ENCODE data around the gene SLC24A3.

SLC24A3 gene

DNA sequence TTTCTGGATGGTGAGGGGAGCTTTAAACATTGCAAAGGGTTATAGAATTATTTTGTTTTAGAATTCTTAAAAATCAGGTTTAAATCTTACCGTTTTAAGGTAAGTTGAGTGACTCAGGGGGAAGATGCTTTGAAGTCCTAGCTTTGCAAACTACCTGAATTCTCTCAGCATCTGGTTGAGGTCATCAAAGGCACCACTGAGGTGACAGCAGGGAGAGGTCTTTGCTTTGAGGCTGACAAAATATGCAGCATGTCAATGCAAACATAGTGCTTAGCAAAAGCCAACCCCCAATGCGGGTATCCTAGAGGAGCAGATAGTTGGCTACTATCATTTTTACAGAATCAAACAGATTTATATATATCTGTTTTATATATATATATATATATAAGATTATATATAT, 219.5 kb downstream of the SLC24A3 start:
- DNase-seq, result no peak

GRCh38 chr20:19433371-19434350, 221.2 kb downstream of the SLC24A3 start:
- DNase-seq, result no peak

DNA sequence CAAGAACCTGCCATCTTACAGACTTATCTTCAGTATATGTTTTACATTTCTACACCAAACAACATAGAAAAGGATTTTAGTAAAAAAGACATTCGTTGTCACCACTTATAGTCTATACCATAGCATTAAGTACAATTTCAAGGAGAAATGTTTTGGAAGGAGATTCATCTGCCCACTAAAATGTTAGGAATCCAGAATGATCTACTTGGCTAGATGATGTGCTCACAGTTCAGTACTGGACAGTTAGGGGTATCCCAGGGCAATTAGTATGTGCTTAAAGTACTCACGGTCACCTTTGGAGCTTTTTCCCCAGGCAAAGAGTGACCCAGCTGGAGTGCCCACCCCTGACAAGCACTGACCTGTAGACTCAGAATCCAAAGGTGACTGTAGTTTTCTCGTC, 222.9 kb downstream of the SLC24A3 start:
- no peak for DNase-seq

- DNase-seq, result no peak
These were observed 223.4 kb downstream of the SLC24A3 start for GRCh38 chr20:19435821-19436220.

GRCh38 chr20:19438488-19438887, 226.0 kb downstream of the SLC24A3 start:
- DNase-seq, result no peak

DNA sequence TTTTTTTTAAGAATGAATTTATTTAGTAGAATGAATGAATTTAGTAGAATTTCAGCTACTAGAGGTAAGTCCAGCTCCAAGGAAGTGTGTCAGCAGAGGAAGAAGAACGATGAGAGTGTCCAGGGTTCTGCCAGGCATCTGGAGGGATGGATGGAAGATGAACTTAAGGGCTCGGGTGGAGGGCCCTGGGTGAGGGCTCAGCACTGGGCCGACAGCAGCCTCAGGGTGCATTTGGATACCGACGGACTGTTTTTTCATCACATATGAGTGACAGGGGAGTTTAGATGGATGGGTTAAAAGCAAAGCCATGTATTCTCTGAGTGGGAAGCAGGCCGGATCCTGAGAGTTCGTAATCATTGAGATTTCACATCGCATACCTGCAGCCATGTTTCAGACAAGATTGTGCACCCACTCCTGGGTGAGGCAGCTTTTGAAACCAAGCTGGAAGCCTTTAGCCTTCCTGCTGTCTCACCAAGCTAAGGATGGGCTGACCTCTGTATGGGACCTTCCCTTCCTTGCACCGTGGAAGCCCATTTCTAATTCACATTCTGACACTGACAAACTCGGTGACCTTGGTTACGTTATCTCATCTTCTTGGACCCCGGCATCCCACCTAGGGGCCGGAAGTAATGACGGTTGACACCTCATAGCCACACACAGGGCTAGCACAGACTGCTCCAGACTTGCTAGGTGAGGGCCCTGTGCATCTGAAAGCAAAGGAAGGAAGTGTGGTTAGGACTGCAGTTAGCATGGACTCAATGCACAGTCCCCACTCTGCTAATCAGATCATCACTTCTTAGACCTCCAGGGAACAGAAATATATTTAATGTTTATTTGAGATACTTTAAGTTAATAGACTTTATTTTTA, 228.5 kb downstream of the SLC24A3 start:
- DNase-seq, result no peak

GRCh38 chr20:19446246-19446645, 233.8 kb downstream of the SLC24A3 start:
- no peak for DNase-seq

DNA sequence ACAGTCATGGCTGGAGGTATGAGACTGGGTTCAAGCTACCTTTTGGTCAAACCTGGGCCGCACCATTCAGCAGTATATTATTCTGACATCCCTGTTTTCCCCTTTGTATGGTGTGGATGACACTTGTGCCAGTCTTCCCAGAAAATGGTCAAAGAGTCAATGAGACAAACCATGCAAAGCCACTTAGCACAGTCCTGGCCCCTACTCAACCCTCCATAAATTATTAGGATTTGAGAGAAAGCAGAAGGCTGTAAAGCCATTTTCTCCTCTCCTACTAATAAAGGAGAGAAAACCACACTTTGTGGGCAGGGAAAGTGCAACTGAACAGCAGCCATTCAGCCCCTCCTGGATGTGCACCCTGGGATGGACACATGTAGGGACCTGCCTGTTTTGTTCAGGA, 236.2 kb downstream of the SLC24A3 start:
- DNase-seq, result no peak

DNA sequence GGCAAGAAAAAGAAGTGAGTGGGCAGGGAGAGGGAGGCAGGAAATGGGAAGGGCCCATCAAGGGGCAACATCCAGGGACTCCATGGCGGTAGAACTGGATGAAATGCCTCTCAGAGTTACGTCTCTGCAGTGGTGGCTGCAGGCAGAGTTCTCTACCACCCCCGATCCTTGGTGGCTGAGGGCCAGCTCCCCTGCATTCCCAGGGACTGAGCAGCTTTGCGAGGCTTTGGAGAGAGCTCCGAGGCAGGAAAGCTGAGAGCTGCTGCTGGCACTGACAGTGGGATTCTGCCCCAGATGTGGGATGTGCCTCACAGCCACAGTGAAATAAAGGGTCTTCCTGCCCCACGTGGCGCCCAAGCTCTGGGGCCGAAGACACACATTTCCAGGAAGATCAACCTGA, 236.6 kb downstream of the SLC24A3 start:
- DNase-seq, result no peak

DNA sequence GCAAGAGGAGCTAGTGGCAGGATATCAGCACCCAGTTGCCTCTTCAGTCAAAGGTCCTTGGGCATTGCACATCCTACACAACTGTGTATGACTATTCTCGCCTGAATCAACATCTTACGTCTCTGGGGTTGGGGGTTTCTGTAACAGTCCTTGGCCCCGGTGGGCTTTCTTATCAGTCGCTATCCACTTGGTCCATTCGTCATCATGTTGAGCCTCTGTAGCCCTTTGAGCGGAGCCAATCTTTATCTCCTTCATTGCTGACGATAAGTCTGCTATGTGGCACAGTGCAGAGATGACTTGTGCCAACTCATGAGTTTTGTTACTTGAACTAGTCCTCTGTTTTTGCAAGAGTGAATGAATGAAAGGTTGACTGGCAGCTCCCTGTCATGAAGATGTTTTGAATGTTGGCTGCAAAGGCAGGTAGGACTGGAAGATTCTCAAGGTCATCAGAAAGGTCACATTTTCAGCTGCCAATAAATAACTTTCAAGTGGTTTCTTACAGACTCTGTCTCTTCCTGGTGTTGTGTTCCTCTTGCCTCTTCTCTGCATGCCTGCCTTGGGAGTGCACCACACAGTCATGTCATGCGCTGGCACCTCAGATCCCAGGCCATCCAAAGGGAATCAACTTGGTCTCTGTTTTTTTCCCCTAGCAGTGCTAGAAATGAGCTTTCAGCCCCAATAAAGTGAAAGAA, 238.9 kb downstream of the SLC24A3 start:
- no peak for DNase-seq

DNA sequence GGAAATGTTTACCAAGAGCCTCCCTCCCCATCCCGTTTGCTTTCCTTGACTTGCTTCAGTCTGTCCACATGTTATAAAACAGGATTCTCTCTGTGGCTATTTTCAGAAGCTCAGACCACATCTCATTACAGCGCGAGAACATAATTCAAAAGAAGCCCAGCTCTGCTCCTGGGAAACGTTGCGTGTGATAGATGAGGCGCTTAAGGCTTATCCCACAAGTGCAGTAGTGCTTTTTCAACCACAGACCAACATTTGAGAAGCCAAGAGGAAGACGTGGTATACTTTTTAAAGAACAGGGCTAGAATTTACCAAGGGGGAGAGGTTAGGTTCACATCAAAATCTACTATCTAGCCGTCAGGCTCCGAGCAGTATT, 239.5 kb downstream of the SLC24A3 start:
- DNase-seq, result no peak

- DNase-seq, result no peak
These were observed 241.0 kb downstream of the SLC24A3 start for GRCh38 chr20:19453410-19453809.

DNA sequence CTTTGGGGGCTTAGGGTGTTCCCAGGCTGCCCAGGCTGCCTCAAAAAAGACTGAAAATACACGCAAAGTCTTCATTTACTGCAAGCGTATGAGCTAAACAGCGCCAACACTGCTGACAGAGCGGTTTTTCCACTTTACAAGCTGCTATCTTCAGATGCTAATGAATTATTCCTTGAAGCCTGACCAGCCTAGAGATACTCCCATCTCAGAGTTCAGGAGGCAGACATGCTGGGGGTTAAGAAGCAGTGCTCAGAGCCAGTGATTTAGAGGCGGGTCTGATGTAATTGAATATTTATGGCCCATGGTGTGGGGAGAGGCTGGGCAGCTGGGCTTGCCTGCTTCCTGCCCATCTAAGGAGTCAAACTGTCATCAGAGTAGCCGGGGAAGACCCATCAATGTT, 241.4 kb downstream of the SLC24A3 start:
- no peak for DNase-seq

- DNase-seq, result no peak
These were observed 244.4 kb downstream of the SLC24A3 start for GRCh38 chr20:19456595-19457395.

- no peak for DNase-seq
These were observed 245.2 kb downstream of the SLC24A3 start for GRCh38 chr20:19457611-19458010.

- DNase-seq, result no peak
These were observed 247.9 kb downstream of the SLC24A3 start for GRCh38 chr20:19460386-19460785.

DNA sequence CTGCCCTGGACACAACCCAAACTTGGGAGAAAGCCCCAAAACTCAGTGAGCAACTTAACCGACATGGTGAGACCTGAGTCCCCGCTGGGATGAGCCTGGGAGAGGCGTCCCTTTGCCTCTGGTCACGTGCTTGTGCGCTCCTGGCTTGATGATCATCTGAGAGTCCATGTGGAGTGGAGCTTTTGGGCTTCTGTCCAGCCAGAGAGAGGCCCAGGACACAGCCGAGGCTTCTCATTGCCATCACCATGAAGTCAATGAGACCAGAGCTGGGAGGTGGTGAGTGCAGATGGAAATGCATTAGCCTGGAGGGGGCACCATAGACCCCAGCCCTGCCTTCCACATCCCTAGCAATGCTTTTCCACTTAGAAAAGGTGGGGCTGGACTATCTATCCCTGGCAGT, 250.0 kb downstream of the SLC24A3 start:
- no peak for DNase-seq

GRCh38 chr20:19463597-19463996, 251.2 kb downstream of the SLC24A3 start:
- no peak for DNase-seq

DNA sequence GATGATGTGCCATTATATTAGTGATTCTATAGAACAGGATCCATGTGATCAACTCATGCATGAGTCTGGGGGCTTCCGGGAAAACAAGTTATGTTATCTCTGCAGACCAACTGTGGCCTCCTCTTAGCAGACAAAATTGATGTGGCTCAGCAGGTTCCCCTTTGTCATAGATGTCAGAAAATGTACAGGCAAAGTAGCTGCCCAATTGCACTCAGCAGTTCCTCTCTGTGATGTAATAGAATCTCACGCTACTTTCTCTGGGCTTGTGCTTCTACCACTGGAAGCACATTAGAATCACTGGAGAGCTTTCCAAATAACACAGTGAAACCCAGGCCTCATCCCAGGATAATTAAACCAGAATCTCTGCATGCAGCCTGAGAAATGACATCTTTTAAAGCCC, 253.1 kb downstream of the SLC24A3 start:
- no peak for DNase-seq

DNA sequence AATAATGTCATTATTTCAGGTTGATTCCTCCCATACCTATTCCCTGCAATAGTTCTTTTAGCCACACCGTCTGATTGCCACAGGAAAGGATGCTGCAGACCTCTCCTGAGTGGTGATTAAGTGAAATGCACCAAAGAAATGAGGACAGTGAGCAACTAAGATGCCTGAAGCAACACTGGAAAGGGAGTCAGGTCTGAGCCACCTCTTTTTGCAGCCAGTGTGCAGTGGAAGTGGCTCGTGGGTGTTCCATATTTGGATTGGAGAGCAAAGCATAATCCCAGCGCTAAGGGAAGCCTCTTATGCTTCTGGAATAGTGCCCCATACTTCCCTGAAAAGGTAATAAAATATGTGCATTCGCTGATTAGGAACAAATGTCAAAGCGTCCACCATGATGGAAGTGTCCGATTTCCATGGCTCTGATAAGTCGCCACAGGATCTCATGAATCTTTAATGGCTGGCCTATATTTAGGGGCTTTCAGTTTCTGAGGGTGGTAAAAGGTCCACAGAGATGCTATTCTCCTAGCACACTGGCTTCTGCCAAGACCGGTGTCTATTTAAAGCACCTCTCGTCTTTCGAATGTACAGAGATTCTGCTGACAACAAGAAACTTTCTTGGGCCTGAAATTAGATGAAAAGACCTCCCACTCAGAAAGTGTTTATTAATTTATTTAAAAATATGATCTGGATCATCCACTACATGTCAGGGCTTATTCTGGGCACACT, 253.9 kb downstream of the SLC24A3 start:
- no peak for DNase-seq

DNA sequence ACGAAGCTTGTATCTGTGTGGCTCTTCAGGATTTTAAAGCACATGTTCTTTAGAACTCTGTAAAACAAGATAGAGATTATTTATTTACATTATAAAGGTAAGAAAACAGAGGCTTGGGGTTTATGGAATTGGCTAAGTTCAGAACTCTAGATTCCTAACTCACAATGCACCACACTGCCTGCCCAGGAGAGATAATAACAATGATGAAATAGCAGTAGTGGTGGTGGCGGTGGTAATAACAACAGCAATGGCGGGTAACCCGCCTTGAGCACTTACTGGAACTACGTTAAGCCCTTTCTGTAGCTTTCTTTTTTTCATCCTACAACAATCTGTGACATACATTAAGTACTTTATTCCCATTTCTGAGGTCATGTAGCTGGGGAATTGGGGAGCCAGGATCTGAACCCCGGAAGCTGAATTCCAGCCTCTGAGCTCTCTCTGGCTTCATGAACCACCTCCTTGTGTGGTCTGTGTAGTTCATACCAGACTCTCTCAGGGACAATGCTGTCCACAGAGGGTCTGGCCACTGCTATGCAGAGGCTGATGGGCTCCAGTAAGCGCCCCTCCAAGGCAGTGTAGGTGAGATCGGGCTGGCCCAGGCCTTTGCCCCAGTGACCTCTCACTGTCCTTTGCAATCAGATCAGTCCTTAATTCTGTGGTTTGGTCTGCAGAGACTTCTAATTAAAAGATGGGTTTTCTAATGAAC, 260.9 kb downstream of the SLC24A3 start:
- DNase-seq, result no peak
